Activated naive CD4-positive, alpha-beta T cell treated with anti-CD3 and anti-CD28 coated beads, Interleukin-2, amount 50 U/mL, for 72 hours (primary cell): Measurements from ENCODE around the gene GADD45GIP1. TPM values are rescaled to one million over a fixed set of nuclear protein-coding genes. Genes with fewer than 3 reads are reported as not detected.
A peak's percentile ranks its signal among the peaks of the same experiment; 100 is the strongest.
"Not testable (repeated sequence)": the region's sequence is repeated elsewhere in the genome, so short reads cannot be mapped to it uniquely, and the experiment has no call there.

ENCODE experiments used
- ATAC-seq, 2 donors: fragments of 150-1000 bp; cut with Tn5 transposase; 2 replicates each; pipeline ENCODE4 v1.10.0; 2021; ENCODE audit warnings: mild to moderate bottlenecking in 2 of 2, moderate library complexity in 2 of 2
- DNase-seq, 2 donors: peaks; one replicate each; pipeline ENCODE4 v3.0.0; 2021 to 2022; ENCODE audit warnings: low spot score in 2 of 2
- H3K27ac Mint-ChIP-seq, 2 donors: one replicate each; pipeline ENCODE4 v1.8.0; 2022; ENCODE audit warnings: mild to moderate bottlenecking in 2 of 2, mixed read lengths in 2 of 2
- H3K36me3 Mint-ChIP-seq, 2 donors: one replicate each; pipeline ENCODE4 v1.8.0; 2022; ENCODE audit warnings: mixed read lengths in 2 of 2
- H3K9me3 Mint-ChIP-seq, 2 donors: one replicate each; pipeline ENCODE4 v1.8.0; 2022; ENCODE audit warnings: mixed read lengths in 2 of 2
- total RNA-seq, 2 donors: library from RNA; stranded (reverse); gene quantifications; one replicate each; pipeline ENCODE4 v1.2.3, GENCODE V29; 2022

Gene GADD45GIP1
- total RNA-seq, 2 donors from 2014 or later = 7.7 to 26.7 TPM

DNA sequence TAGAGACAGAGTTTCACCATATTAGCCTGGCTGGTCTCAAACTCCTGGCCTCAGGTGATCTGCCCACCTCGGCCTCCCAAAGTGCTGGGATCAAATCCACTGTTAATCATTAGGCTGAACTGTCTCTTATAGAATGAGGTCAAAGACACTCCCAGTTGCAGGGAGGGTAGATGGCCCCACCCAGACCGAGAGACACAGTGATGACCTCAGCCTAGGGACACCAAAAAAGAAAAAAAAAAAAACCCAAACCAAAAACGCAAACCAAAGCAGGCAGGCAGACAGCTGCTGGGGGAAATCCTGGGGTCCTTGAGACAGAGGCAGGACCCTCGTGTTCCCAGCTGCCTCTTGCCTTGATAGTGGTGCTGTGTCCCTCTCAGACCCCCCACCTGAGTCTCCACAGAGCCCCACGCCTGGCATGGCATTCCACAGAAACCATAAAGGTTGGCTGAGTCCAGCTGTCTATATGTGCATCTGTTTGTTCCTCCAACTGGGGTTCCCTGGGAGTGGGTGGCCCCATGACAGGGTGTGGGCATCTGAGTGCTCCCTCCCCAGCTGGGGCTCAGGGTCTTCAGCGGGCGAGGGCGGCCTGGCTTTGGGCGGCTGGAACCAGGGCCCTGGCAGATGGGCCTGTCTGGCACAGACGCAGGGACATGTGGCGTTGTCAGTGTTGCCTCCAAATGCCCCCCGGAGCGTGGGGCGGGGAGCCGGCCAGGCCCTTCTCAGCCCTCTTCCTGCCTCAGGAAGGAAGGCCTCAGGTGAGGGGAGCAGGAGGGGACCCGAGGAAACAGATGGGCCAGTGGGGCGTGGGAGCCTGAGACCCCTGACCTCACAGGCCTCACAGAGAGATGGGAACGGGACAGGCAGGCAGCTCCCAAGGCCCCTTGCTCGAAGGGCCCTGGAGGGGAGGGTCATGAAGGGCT lies 17.5 kb upstream of the GADD45GIP1 start:
- no peak for DNase-seq
- ATAC-seq = no peak
- Mint-ChIP-seq H3K36me3 (no peaks in the 10 kb centered on the region), H3K9me3 (no peaks in the 10 kb centered on the region), H3K27ac (no peak overlapping the region)

DNA sequence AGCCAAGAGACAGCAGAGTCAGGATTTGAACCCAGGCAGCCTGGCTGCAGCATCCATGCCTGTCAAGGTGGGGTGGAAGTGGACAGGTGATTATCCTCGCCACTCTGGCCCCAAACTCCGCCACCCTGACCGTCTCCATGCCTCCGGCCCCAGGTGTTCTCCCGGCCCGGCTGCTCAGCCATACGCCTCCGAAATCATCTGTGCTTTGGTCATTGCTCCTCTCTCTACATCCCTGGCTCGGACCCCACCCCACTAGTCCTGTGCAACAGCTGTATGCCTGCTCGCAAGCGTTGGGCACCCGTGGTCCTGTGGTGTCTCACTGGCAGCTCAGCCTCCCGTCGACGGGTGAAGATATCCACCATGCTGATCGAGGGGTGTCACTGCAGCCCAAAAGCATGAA lies 16.2 kb upstream of the GADD45GIP1 start:
- ATAC-seq (no peak), DNase-seq (no peak)
- no peaks in the 10 kb centered on the region for H3K9me3 Mint-ChIP-seq
- no peak overlapping the region for H3K27ac Mint-ChIP-seq
- H3K36me3 Mint-ChIP-seq = no peaks in the 10 kb centered on the region

DNA sequence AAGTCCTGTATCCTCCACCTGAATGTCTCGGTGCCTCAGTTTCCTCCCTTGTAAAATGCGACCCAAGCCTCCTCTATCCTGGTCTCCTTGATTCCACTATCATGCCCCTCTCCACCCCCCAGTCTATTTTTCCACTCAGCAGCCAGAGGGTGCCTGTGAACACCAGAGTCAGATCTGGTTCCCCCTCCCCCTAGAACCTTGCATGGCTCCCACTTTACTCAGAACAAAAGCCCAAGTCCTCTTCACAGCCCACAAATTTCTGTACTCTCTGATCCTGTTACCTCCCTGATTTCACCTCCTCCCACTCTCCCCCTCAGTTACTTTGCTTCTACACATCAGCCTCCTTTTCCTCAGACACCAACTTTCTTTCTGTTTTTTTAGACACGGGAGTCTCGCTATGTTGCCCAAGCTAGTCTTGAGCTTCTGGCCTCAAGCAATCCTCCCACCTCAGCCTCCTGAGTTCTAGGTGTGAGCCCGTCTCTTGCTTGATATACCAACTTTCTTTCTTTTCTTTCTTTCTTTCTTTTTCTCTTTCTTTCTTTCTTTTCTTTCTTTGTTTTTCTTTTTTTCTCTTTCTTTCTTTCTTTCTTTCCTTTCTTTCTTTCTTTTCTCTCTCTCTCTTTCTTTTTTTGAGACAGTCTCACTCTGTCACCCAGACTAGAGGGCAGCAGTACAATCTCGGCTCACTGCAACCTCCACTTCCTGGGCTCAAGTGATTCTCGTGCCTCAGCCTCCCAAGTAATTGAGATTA lies 13.2 kb upstream of the GADD45GIP1 start:
- ATAC-seq = no peak
- Mint-ChIP-seq H3K36me3 (no peaks in the 10 kb centered on the region), H3K9me3 (no peaks in the 10 kb centered on the region)

DNA sequence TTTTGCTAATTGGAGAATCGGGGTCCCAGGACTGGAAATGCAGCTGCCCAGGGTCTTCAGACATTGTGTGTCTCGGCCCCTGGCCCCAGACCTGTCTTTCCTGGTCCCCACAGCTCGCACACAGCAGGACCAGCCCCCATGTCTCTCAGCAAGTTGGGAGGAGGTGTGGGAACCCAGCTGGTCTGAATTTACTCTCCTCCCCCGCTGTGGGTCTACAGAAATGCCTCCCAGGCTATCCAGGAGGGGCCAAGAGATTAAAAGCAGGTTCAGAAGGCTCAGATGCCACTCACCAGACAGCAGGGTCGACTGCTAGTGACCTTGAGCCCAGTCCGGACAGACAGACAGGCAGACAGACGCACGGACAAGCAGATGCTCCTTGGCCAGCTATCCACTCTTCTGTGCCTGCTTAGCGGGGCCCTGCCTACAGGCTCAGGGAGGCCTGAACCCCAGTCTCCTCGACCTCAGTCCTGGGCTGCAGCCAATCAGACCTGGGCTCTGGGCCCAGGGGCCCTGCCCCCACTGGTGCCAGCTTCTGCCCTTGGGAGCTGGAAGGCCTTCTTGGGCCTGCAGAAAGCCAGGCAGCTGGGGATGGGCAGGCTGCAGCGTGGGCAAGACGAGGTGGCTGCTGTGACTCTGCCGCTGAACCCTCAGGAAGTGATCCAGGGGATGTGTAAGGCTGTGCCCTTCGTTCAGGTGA lies 12.4 kb upstream of the GADD45GIP1 start, which contains the start of gene DAND5:
Gene DAND5 (plus strand): TSS at position 285 of the 697 bp plus-strand sequence. CDS start 85 bp downstream, at position 370.
- H3K9me3 Mint-ChIP-seq = no peaks in the 10 kb centered on the region
- no peak for DNase-seq
- no peak for ATAC-seq
- peak within 1 kb of the TSS in 1 of 2 donors; percentile 4 for H3K27ac Mint-ChIP-seq
- H3K36me3 Mint-ChIP-seq = no peaks in the 10 kb centered on the region

More for the DNA sequence above, 13.2 kb upstream of the GADD45GIP1 start:
- no peak for DNase-seq
- peak overlapping the region in 1 of 2 donors; percentile 4 for H3K27ac Mint-ChIP-seq

DNA sequence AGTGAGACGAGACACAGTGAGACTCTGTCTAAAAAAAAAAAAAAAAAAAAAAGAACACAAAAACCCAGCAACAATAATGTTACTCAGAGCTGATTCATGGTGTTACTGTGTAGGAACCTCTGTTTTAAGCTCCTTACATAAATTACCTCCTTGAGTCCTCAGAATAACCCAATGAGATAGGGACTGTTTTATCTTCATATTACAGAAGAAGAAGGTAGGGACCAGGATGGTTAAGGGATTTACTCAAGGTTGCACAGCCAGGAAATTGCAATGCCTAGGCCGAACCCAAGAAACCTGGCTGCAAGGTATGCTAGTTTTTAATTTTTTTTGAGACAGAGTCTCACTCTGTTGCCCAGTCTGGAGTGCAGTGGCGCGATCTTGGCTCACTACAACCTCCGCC lies 10.9 kb upstream of the GADD45GIP1 start:
- no peak for ATAC-seq
- no peaks in the 10 kb centered on the region for H3K9me3 Mint-ChIP-seq
- no peak overlapping the region for H3K27ac Mint-ChIP-seq
- no peaks in the 10 kb centered on the region for H3K36me3 Mint-ChIP-seq
- no peak for DNase-seq

DNA sequence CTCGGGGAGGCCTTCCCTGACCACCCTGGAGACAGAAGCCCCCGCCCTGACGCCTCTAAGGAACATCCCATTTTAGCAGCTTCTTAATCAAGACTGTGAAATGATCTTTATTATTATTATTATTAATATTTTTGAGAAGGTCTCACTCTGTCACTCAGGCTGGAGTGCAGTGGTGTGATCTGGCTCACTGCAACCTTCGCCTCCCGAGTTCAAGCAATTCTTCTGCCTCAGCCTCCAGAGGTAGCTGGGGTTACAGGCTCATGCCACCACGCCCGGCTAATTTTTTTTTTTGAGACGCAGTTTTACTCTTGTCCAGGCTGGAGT lies 8.8 kb upstream of the GADD45GIP1 start:
- no peaks in the 10 kb centered on the region for H3K36me3 Mint-ChIP-seq
- H3K27ac Mint-ChIP-seq = peak overlapping the region in 1 of 2 donors; percentile 81
- ATAC-seq (no peak), DNase-seq (no peak)
- H3K9me3 Mint-ChIP-seq = no peaks in the 10 kb centered on the region

DNA sequence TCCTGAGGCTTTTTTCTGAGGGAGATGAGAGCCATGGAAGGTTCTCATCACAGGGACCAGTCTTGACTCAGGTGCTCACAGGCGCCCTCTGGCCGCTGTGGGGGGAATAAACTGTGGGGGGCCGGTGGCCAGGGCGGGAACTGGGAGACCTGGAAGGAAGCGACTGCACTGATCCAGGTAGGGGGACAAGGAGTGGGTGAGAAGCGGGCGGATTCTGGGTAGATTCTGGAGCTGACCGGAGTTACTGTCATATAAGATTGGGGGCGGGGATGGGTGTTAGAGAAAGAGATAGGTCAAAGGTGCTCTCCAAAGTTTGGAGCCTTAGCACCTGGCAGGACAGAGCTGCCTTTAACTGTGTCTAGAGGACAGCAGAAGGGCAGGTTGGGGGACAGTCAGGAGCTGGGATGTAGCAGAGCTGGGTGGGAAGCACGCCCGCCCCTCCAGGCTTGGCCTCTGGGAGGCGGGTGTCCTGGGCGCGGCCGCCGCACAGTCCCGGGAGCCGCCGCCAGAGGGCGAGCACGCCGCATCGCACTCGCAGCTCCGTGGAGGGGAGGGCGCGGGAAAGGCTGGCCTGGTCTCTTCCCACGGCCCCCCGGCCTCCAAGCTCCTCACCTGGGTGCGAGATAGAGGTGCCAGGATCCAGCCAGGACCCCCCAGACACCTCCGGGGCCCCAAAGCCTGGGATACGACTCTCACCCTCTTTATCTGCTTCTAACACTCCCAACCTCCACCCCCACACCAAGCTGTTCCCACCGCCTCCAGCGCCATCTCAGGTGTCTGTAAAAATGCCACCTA lies 8.2 kb upstream of the GADD45GIP1 start:
- Mint-ChIP-seq H3K9me3 (no peaks in the 10 kb centered on the region), H3K36me3 (no peaks in the 10 kb centered on the region), H3K27ac (peak overlapping the region; percentile 81 to 88)
- DNase-seq (peak; percentile 86 to 95), ATAC-seq (peak; percentile 95 to 96)

DNA sequence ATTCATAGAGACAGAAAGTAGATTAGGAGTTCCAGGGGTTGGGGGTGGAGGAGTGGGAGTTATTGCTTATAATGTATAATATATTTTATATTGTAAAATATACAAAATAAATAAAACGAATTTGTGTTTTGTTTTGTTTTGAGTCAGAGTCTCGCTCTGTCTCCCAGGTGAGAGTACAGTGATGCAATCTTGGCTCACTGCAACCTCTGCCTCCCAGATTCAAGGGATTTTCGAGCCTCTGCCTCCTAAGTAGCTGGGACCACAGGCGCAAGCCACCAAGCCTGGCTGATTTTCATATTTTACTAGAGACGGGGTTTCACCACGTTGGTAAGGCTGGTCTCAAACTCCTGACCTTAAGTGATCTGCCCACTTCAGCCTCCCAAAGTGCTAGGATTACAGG lies 2.5 kb upstream of the GADD45GIP1 start:
- H3K27ac Mint-ChIP-seq = no peak overlapping the region
- H3K9me3 Mint-ChIP-seq = no peaks in the 10 kb centered on the region

DNA sequence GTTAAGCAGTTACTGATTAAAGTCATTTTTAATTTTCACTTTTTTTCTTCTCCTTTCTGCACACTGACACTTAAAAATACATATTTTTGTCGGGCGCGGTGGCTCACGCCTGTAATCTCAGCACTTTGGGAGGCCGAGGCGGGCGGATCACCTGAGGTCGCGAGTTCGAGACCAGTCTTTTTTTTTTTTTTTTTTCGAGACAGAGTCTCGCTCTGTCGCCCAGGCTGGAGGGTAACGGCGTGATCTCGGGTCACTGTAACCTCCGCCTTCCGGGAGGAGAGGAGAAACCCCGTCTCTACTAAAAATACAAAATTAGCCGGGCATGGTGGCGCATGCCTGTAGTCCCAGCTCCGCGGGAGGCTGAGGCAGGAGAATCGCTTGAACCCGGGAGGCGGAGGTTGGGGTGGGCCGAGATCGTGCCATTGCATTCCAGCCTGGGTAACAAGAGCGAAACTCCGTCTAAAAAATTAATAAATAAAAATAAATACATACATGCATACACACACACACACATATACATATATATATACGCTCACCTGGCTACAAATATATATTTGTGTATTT lies 448 bp upstream of the GADD45GIP1 start:
- ATAC-seq = peak; percentile 14 to 28
- peaks cover 0 to 22% of the 10 kb centered on the region in 2 donors for H3K36me3 Mint-ChIP-seq
- H3K27ac Mint-ChIP-seq = peak overlapping the region; percentile 82 to 99
- not testable (repeated sequence) for H3K9me3 Mint-ChIP-seq, DNase-seq

More for the DNA sequence above, 2.5 kb upstream of the GADD45GIP1 start:
- H3K36me3 Mint-ChIP-seq = peaks cover 0 to 14% of the 10 kb centered on the region in 2 donors
- ATAC-seq (no peak), DNase-seq (no peak)

DNA sequence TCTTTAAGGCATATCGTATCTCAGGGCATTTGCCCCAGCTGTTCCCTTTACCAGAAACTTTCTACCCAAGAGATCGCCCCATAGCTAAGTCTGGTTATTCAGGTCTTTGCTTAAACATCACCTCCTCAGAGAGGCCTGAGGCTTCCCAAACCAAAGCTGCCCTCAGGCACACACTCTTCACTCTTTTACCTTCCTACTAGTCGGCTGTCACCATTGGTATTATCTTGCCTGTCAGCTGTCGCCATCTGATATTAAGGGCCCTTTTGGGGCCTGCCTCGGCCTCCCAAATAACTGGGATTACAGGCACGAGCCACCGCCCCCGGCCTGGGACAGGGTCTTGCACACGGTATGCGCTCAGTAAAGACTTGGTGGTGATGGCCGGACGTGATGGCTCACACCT lies 1.0 kb downstream of the GADD45GIP1 start:
- DNase-seq (no peak), ATAC-seq (no peak)
- peak overlapping the region; percentile 82 to 90 for H3K27ac Mint-ChIP-seq
- H3K36me3 Mint-ChIP-seq = peaks cover 0 to 29% of the 10 kb centered on the region in 2 donors
- no peaks in the 10 kb centered on the region for H3K9me3 Mint-ChIP-seq

DNA sequence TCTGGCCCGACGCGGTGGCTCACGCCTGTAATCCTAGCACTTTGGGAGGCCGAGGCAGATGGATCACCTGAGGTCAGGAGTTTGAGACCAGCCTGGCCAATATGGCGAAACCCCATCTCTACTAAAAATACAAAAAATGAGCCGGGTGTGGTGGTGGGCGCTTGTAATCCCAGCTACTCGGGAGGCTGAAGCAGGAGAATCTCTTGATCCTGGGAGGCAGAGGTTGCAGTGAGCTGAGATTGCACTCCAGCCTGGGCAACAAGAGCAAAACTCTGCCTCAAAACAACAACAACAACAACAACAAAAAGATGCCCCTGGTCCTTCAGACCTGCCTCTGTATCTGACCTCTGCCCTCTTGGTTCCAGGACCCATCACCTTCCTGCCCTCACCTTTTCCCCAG lies 1.4 kb downstream of the GADD45GIP1 start:
- not testable (repeated sequence) for ATAC-seq, DNase-seq, H3K9me3 Mint-ChIP-seq
- Mint-ChIP-seq H3K36me3 (peaks cover 0 to 29% of the 10 kb centered on the region in 2 donors), H3K27ac (peak overlapping the region; percentile 82 to 91)

DNA sequence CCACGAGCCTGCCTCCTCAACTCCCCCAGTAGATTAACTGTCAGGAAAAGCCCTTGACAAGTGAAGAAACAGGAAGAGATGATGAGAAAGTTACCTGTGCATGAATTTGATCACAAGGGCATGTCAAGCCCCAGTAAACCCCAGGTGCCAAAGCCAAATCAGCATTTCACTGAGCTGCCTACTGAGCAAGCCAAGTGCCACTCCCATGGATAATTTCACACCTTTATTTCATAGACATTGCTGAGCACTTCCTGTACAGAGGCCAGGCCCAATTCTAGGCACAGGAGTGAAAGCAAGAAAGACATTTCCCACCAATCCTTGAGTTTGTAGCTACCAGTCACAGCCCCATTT lies 2.4 kb downstream of the GADD45GIP1 start:
- ATAC-seq (peak in 1 of 2 donors; percentile 30), DNase-seq (no peak)

DNA sequence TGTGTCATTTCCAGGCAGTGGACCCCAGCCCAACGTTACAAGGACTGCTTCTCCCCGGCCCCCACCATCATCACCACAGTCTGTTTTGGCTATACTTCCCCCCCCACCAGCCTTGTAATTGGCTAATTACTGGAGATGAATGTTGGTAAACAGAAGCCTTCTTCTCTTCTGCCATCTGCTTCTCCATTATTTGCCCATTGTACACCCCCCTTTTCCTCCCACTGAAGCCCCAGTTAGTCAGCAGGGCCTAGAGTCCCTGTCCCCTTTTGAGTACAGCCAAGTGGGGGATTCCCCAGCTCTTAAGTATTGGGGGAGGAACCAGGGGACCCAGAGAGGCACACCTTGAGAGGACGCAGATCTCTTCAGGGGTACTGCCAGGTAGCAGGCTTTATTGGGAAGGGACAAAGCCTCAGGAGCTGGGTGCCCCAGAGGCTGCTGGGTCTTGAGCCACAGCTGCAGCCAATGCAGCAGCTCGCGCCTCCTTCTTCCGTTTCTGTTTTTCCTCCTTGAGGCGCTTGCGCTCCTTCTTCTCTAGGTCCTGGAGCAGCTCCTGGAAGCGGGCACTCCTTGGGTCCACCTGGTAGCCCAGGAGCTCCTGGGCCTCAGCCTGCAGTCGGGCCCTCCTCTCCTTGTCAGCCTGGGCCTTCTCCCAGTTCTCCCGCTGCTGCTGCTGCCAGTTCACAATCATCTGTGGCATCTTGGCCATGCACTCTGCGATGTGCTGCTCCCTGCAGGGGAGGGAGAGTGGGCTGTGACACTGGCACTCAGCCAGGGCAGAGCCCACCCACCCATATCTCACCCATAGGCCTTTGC lies 3.0 kb downstream of the GADD45GIP1 start:
- Mint-ChIP-seq H3K27ac (peak overlapping the region; percentile 82 to 92), H3K36me3 (peaks cover 11 to 41% of the 10 kb centered on the region in 2 donors), H3K9me3 (no peaks in the 10 kb centered on the region)
- DNase-seq (no peak), ATAC-seq (no peak)

More for the DNA sequence above, 2.4 kb downstream of the GADD45GIP1 start:
- peaks cover 9 to 38% of the 10 kb centered on the region in 2 donors for H3K36me3 Mint-ChIP-seq
- no peaks in the 10 kb centered on the region for H3K9me3 Mint-ChIP-seq
- peak overlapping the region; percentile 82 to 92 for H3K27ac Mint-ChIP-seq

DNA sequence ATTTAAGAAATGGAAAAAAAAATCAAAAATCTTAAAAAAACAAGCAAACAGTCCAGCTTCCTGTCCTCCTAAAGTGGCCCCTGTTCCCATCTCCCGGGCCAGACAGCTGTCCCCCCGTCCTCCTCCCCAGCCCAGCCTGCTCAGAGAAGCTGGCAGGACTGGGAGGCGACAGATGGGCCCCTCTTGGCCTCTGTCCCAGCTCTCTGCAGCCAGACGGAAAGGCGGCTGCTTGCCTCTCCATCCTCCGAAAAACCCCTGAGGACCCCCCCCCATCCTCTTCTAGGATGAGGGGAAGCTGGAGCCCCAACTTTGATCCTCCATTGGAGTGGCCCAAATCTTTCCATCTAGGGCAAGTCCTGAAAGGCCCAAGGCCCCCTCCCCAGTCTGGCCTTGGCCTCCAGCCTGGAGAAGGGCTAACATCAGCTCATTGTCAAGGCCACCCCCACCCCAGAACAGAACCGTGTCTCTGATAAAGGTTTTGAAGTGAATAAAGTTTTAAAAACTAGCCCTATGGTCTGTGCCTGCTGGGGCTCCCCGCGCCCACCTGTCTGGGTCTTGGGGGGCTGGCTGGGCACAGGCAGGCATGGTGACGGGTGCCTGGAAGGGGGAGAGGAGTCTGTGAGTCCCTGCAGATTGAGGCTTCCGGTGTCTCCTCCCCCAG lies 3.8 kb downstream of the GADD45GIP1 start:
- H3K27ac Mint-ChIP-seq = no peak overlapping the region
- no peak for DNase-seq
- H3K36me3 Mint-ChIP-seq = peaks cover 11 to 45% of the 10 kb centered on the region in 2 donors
- no peak for ATAC-seq
- no peaks in the 10 kb centered on the region for H3K9me3 Mint-ChIP-seq
